ENCODE data around the gene SCAF11. TPM values are rescaled to one million over a fixed set of nuclear protein-coding genes. Genes with fewer than 3 reads are reported as not detected.
"Not testable (repeated sequence)": the region's sequence is repeated elsewhere in the genome, so short reads cannot be mapped to it uniquely, and the experiment has no call there.

The SCAF11 gene
- total RNA-seq: 114 and 186 TPM in 2 replicates

- peak; percentile 93 for TF ChIP-seq CTCF (IDR thresholded peaks at IDR 0.05; ENCODE audit: insufficient read depth, low read depth, low read length)
- H3K4me3 ChIP-seq (ENCODE audit: low read depth, low read length): peak within 1 kb of the TSS; percentile 93
- DNase-seq (ENCODE audit: low read depth): peak; percentile 100
Observed at GRCh38 chr12:45990468-45991283, at the start of gene SCAF11. Gene SCAF11, minus strand, starts transcription at chr12:45990574. Its CDS starts 26,407 bp downstream, at chr12:45964167.

GRCh38 chr12:46037066-46037465, 46.7 kb upstream of the SCAF11 start:
- DNase-seq (ENCODE audit: low read depth); H3K4me3 ChIP-seq (ENCODE audit: low read depth, low read length): not testable (repeated sequence)

- H3K4me3 ChIP-seq (ENCODE audit: low read depth, low read length): no peak overlapping the region
Observed at GRCh38 chr12:46027172-46027571, 36.8 kb upstream of the SCAF11 start.

GRCh38 chr12:46024099-46024498, 33.7 kb upstream of the SCAF11 start:
- TF ChIP-seq CTCF (IDR thresholded peaks at IDR 0.05; ENCODE audit: insufficient read depth, low read depth, low read length): no peak
- DNase-seq (ENCODE audit: low read depth): no peak
- no peak overlapping the region for H3K4me3 ChIP-seq (ENCODE audit: low read depth, low read length)

More at GRCh38 chr12:46027172-46027571, 36.8 kb upstream of the SCAF11 start:
- DNase-seq (ENCODE audit: low read depth): no peak
- TF ChIP-seq CTCF (IDR thresholded peaks at IDR 0.05; ENCODE audit: insufficient read depth, low read depth, low read length): no peak

GRCh38 chr12:46020768-46021167, 30.4 kb upstream of the SCAF11 start:
- no peak for TF ChIP-seq CTCF (IDR thresholded peaks at IDR 0.05; ENCODE audit: insufficient read depth, low read depth, low read length)
- H3K4me3 ChIP-seq (ENCODE audit: low read depth, low read length): no peak overlapping the region
- no peak for DNase-seq (ENCODE audit: low read depth)

- not testable (repeated sequence) for DNase-seq (ENCODE audit: low read depth); H3K4me3 ChIP-seq (ENCODE audit: low read depth, low read length)
Observed at GRCh38 chr12:46018712-46019111, 28.3 kb upstream of the SCAF11 start.

- not testable (repeated sequence) for DNase-seq (ENCODE audit: low read depth); H3K4me3 ChIP-seq (ENCODE audit: low read depth, low read length)
Observed at GRCh38 chr12:46017866-46018375, 27.5 kb upstream of the SCAF11 start.

GRCh38 chr12:46005823-46006222, 15.4 kb upstream of the SCAF11 start:
- no peak for TF ChIP-seq CTCF (IDR thresholded peaks at IDR 0.05; ENCODE audit: insufficient read depth, low read depth, low read length)
- H3K4me3 ChIP-seq (ENCODE audit: low read depth, low read length): no peak overlapping the region
- DNase-seq (ENCODE audit: low read depth): no peak

Data from fibroblast of villous mesenchyme (primary cell).